ENCODE results near the gene GPRC5C. TPM values are rescaled to one million over a fixed set of nuclear protein-coding genes. Genes with fewer than 3 reads are reported as not detected.
"Not testable (repeated sequence)": the region's sequence is repeated elsewhere in the genome, so short reads cannot be mapped to it uniquely, and the experiment has no call there.

GPRC5C gene
- total RNA-seq, 1 donor, result 0.31 TPM

GRCh38 chr17:74396567-74396966 lies 35.3 kb upstream of the GPRC5C start:
- H3K4me1 ChIP-seq (ENCODE audit: insufficient read depth, low read length), result peaks cover 6% of the 10 kb centered on the region
- no peak overlapping the region for H3K4me3 ChIP-seq (ENCODE audit: low read length)
- no peaks in the 10 kb centered on the region for H3K27me3 ChIP-seq (ENCODE audit: insufficient read depth, low read length)
- H3K9me3 ChIP-seq (ENCODE audit: low read depth, low read length), result no peaks in the 10 kb centered on the region

- H3K4me3 ChIP-seq (ENCODE audit: low read length), result no peak overlapping the region
These were observed 29.8 kb upstream of the GPRC5C start for GRCh38 chr17:74402048-74402447.

GRCh38 chr17:74403512-74404137 lies 28.3 kb upstream of the GPRC5C start:
- Histone ChIP-seq H3K27me3 (ENCODE audit: insufficient read depth, low read length) (no peaks in the 10 kb centered on the region), H3K4me1 (ENCODE audit: insufficient read depth, low read length) (no peaks in the 10 kb centered on the region), H3K9me3 (ENCODE audit: low read depth, low read length) (no peaks in the 10 kb centered on the region), H3K4me3 (ENCODE audit: low read length) (no peak overlapping the region)

More at GRCh38 chr17:74402048-74402447, 29.8 kb upstream of the GPRC5C start:
- Histone ChIP-seq H3K27me3 (ENCODE audit: insufficient read depth, low read length) (no peaks in the 10 kb centered on the region), H3K9me3 (ENCODE audit: low read depth, low read length) (no peaks in the 10 kb centered on the region), H3K4me1 (ENCODE audit: insufficient read depth, low read length) (no peaks in the 10 kb centered on the region)

DNA sequence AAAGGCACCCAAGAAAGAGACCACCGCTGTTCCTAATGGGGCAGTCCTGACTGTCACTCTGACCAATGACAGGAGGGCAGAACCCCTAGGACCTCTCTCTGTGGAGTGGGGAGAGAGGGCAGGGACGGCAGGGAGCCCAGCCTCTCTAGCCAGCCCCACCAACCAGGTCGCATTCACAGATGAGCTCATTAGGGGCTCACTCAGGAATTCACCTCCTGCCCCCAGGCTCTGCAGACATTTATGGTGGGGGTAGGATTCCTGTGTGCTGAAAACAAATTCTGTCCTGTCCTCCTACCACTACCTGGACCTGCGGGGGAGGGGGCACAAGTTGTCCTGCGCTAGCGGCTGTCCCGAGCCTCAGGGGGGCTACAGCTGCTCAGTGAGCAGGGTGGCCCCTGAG lies 27.7 kb upstream of the GPRC5C start:
- no peak overlapping the region for H3K4me3 ChIP-seq (ENCODE audit: low read length)
- H3K4me1 ChIP-seq (ENCODE audit: insufficient read depth, low read length), result no peaks in the 10 kb centered on the region
- no peaks in the 10 kb centered on the region for H3K9me3 ChIP-seq (ENCODE audit: low read depth, low read length)
- H3K27me3 ChIP-seq (ENCODE audit: insufficient read depth, low read length), result no peaks in the 10 kb centered on the region

DNA sequence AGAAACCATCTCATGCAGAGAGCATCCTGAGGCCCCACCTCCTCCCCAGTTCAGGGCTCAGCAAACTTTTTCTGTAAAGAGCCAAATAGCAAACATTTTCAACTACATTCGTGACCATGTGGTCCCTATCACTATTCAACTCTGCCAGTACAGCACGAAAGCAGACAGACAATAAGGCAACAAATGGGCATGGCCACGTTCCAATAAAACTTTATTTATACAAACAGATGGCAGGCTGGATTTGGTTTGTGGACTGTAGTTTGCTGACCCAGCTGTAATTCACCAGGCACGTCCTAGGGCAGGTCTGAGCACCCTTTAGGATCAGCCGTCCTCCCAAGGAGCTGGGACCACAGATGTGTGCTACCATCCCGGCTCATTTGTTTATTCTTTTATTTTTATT lies 27.1 kb upstream of the GPRC5C start:
- Histone ChIP-seq H3K9me3 (ENCODE audit: low read depth, low read length) (no peaks in the 10 kb centered on the region), H3K4me1 (ENCODE audit: insufficient read depth, low read length) (no peaks in the 10 kb centered on the region), H3K4me3 (ENCODE audit: low read length) (no peak overlapping the region), H3K27me3 (ENCODE audit: insufficient read depth, low read length) (no peaks in the 10 kb centered on the region)

DNA sequence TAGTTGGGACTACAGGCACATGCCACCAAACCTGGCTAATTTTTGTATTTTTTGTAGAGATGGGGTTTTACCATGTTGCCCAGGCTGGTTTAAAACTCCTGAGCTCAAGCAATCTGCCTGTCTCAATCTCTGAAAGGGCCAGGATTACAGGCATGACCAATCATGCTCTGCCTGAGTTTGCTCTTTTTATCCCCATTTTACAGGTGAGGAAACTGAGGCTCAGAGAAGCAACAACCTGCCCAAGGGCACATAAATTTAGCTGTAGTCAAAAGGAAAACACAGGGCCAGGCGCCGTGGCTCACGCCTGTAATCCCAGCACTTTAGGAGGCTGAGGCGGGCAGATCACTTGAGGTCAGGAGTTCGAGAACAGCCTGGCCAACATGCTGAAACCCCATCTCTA lies 26.6 kb upstream of the GPRC5C start:
- H3K4me1 ChIP-seq (ENCODE audit: insufficient read depth, low read length); H3K9me3 ChIP-seq (ENCODE audit: low read depth, low read length); H3K4me3 ChIP-seq (ENCODE audit: low read length); H3K27me3 ChIP-seq (ENCODE audit: insufficient read depth, low read length): not testable (repeated sequence)

GRCh38 chr17:74407384-74407783 lies 24.5 kb upstream of the GPRC5C start:
- no peaks in the 10 kb centered on the region for H3K4me1 ChIP-seq (ENCODE audit: insufficient read depth, low read length)
- H3K9me3 ChIP-seq (ENCODE audit: low read depth, low read length), result no peaks in the 10 kb centered on the region
- no peak overlapping the region for H3K4me3 ChIP-seq (ENCODE audit: low read length)
- no peaks in the 10 kb centered on the region for H3K27me3 ChIP-seq (ENCODE audit: insufficient read depth, low read length)

DNA sequence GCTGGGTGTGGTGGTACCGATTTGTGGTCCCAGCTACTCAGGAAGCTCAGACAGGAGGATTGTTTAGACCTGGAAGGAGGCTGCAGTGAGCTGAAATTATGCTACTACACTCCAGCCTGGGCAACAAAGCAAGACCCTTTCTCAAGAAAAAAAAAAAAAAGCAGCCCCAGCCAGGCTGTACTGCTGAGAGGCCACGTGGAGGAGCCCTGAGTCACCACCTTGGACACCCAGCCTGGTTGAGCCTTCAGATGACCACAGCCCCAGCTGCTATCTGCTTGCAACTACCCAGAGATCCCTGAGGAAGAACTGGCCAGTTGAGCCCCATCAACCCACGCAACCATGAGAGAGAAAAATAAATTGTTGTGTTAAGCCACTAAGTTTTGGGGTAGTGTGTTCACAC lies 23.6 kb upstream of the GPRC5C start:
- H3K9me3 ChIP-seq (ENCODE audit: low read depth, low read length), result no peaks in the 10 kb centered on the region
- no peaks in the 10 kb centered on the region for H3K27me3 ChIP-seq (ENCODE audit: insufficient read depth, low read length)
- H3K4me3 ChIP-seq (ENCODE audit: low read length), result no peak overlapping the region
- no peaks in the 10 kb centered on the region for H3K4me1 ChIP-seq (ENCODE audit: insufficient read depth, low read length)

DNA sequence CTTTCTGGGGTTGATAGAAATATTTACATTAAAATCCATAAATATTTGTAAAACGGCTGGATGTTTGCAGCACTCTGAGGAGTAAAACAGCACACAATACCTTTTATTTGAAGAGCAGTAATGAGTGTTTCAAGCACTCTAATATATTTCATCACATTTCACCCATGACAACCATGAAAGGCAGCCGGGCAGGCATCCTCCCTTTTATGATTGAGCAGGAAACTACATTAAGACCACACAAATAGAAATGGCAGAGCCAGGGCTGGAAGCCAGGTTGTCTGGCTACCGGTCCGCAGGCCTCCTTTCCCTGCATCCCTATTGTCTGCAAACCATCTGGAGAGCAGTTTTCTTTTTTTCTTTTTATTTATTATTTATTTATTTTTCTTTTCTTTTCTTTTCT lies 23.1 kb upstream of the GPRC5C start:
- Histone ChIP-seq H3K27me3 (ENCODE audit: insufficient read depth, low read length) (no peaks in the 10 kb centered on the region), H3K9me3 (ENCODE audit: low read depth, low read length) (no peaks in the 10 kb centered on the region), H3K4me3 (ENCODE audit: low read length) (no peak overlapping the region), H3K4me1 (ENCODE audit: insufficient read depth, low read length) (no peaks in the 10 kb centered on the region)

DNA sequence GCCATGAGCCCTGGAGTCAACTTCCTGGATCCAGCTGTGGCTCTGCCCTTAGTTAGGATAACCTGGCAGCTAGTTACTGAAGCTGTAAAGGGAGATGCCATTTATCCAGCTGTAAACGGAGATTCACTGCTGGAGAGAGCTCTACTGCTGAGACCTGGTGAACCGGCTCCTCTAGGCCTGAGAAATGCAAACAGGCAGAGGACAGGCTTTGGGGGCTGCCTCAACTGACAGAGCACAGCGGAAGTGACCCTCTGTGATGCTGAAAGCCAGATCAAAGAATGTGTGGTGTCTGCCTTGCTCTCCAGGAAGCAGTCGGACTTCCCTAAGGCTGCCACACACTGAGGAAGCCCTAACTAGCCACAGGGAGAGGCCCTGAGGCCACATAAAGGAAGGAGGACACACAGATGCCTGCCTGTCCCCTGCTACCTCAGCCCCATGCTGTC lies 21.9 kb upstream of the GPRC5C start:
- no peak overlapping the region for H3K4me3 ChIP-seq (ENCODE audit: low read length)
- H3K27me3 ChIP-seq (ENCODE audit: insufficient read depth, low read length), result no peaks in the 10 kb centered on the region
- no peaks in the 10 kb centered on the region for H3K4me1 ChIP-seq (ENCODE audit: insufficient read depth, low read length)
- no peaks in the 10 kb centered on the region for H3K9me3 ChIP-seq (ENCODE audit: low read depth, low read length)

DNA sequence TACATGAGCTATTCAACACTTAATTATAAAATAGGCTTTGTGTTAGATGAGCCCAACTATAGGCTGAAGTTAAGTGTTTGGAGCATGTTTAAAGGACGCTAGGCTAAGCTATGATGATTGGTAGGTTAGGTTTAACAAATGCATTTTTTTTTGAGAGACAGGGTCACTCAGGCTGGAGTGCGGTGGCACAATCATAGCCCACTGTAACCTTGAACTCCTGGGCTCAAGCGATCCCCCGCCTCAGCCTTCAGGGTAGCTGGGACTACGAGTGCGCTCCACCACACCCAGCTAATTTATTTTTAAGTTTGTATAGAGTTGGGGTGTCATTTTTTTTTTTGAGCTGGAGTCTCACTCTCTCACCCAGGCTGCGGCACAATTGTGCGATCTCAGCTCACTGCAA lies 19.3 kb upstream of the GPRC5C start:
- no peaks in the 10 kb centered on the region for H3K4me1 ChIP-seq (ENCODE audit: insufficient read depth, low read length)

GRCh38 chr17:74413491-74413890 lies 18.4 kb upstream of the GPRC5C start:
- Histone ChIP-seq H3K4me3 (ENCODE audit: low read length) (no peak overlapping the region), H3K4me1 (ENCODE audit: insufficient read depth, low read length) (no peaks in the 10 kb centered on the region), H3K9me3 (ENCODE audit: low read depth, low read length) (no peaks in the 10 kb centered on the region), H3K27me3 (ENCODE audit: insufficient read depth, low read length) (no peaks in the 10 kb centered on the region)

More for the DNA sequence above, 19.3 kb upstream of the GPRC5C start:
- H3K4me3 ChIP-seq (ENCODE audit: low read length), result no peak overlapping the region
- H3K27me3 ChIP-seq (ENCODE audit: insufficient read depth, low read length), result no peaks in the 10 kb centered on the region
- no peaks in the 10 kb centered on the region for H3K9me3 ChIP-seq (ENCODE audit: low read depth, low read length)

DNA sequence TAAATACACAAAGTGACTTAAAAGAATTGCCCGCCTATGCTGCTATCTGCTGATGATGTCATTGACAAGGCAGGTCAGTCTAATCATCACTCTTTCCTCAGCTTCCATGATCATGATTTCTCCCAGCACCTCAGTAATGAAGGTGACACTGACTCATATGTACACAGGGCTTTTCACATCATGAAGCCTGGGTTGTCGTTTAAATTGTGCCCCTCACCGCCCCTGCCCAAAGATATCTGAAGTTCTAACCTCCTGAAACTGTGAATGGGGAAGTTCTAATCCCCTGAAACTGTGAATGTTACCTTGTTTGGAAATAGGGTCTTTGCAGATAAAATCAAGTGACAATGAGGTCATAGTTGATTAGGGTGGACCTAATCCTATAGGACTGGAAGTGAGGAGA lies 17.4 kb upstream of the GPRC5C start:
- Histone ChIP-seq H3K4me1 (ENCODE audit: insufficient read depth, low read length) (no peaks in the 10 kb centered on the region), H3K27me3 (ENCODE audit: insufficient read depth, low read length) (no peaks in the 10 kb centered on the region), H3K4me3 (ENCODE audit: low read length) (no peak overlapping the region), H3K9me3 (ENCODE audit: low read depth, low read length) (no peaks in the 10 kb centered on the region)

DNA sequence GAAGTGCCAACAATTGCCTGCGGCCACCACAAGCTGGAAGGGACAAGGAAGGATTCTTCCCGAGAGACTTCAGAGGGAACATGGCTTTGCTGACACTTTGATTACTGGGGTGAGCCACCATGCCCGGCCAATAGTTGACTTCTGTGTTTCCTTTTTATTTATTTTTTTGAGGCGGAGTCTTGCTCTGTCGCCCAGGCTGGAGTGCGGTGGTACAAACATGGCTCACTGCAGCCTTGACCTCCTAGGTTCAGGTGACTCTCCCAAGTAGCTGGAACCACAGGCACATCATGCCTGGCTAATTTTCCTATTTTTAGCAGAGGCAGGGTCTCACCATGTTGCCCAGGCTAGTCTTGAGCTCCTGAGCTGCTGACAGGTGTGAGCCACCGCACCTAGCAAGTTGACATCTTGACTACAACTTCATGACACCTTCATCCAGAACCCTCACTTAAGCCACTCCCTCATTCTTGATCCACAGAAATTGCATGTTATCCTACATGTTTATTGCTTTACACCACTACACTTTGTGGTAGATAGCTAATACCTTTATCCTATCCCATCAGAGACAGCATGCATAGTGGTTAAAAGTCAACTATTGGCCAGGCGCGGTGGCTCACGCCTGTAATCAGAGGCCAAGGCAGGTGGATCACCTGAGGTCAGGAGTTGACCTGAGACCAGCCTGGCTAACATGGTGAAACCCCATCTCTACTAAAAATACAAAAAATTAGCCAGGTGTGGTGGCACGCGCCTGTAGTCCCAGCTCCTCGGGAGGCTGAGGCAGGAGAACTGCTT lies 16.1 kb upstream of the GPRC5C start:
- no peaks in the 10 kb centered on the region for H3K27me3 ChIP-seq (ENCODE audit: insufficient read depth, low read length)
- no peaks in the 10 kb centered on the region for H3K9me3 ChIP-seq (ENCODE audit: low read depth, low read length)
- no peaks in the 10 kb centered on the region for H3K4me1 ChIP-seq (ENCODE audit: insufficient read depth, low read length)
- no peak overlapping the region for H3K4me3 ChIP-seq (ENCODE audit: low read length)

- H3K4me1 ChIP-seq (ENCODE audit: insufficient read depth, low read length), result no peaks in the 10 kb centered on the region
- no peaks in the 10 kb centered on the region for H3K27me3 ChIP-seq (ENCODE audit: insufficient read depth, low read length)
- H3K9me3 ChIP-seq (ENCODE audit: low read depth, low read length), result no peaks in the 10 kb centered on the region
- H3K4me3 ChIP-seq (ENCODE audit: low read length), result no peak overlapping the region
These were observed 14.5 kb upstream of the GPRC5C start for GRCh38 chr17:74417178-74418045.

Data from mononuclear cell (primary cell).